Measurements from ENCODE around the gene CD82. TPM values are rescaled to one million over a fixed set of nuclear protein-coding genes. Genes with fewer than 3 reads are reported as not detected.

CD82 gene
- total and polyA plus RNA-seq, 11 donors, result 20.1 to 76.2 (median 37.3) TPM

GRCh38 chr11:44572884-44573283, 7.4 kb downstream of the CD82 start:
- no peaks in the 10 kb centered on the region for H3K9me3 ChIP-seq
- intact Hi-C loops (cut with DNase I), result no loop called here
- H3K4me3 ChIP-seq, result no peak overlapping the region
- 95 to 97% (median 96%) methylated on average over 16 of the region's 16 CpGs for WGBS, 4 donors
- H3K27me3 ChIP-seq, result no peaks in the 10 kb centered on the region
- TF ChIP-seq, protein P1, sequence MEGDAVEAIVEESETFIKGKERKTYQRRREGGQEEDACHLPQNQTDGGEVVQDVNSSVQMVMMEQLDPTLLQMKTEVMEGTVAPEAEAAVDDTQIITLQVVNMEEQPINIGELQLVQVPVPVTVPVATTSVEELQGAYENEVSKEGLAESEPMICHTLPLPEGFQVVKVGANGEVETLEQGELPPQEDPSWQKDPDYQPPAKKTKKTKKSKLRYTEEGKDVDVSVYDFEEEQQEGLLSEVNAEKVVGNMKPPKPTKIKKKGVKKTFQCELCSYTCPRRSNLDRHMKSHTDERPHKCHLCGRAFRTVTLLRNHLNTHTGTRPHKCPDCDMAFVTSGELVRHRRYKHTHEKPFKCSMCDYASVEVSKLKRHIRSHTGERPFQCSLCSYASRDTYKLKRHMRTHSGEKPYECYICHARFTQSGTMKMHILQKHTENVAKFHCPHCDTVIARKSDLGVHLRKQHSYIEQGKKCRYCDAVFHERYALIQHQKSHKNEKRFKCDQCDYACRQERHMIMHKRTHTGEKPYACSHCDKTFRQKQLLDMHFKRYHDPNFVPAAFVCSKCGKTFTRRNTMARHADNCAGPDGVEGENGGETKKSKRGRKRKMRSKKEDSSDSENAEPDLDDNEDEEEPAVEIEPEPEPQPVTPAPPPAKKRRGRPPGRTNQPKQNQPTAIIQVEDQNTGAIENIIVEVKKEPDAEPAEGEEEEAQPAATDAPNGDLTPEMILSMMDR (IDR thresholded peaks at IDR 0.05), result no peak
- TF ChIP-seq POLR2A (IDR thresholded peaks at IDR 0.05), result no peak
- DNase-seq, result no peak
- no peak overlapping the region for H3K27ac ChIP-seq
- no peak for ATAC-seq
- peaks cover 13 to 93% (median 33%) of the 10 kb centered on the region in 12 donors for H3K4me1 ChIP-seq
- no peaks in the 10 kb centered on the region for H3K36me3 ChIP-seq

DNA sequence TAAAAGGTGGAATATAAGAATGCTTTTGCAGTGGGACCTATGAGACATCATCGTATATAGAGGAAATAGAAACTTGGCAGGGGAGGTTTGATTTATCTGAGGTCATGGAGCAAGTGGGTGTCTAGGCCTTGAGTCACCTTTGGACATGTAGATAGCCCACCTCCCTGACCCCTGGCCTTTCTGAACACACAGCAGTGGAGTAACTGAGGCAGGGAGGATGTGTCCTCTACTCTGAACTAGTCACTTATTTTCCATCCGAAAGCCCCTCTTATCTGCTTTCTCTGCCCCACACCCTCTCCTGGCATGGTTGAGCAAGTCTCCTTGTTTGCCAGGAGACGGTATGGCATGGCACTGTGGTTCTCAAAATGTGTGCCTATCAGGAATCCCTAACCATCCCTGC, 7.9 kb downstream of the CD82 start:
- no peaks in the 10 kb centered on the region for H3K27me3 ChIP-seq
- no peak overlapping the region for H3K4me3 ChIP-seq
- no peak for ATAC-seq
- H3K4me1 ChIP-seq, result peaks cover 13 to 93% (median 35%) of the 10 kb centered on the region in 12 donors
- no peaks in the 10 kb centered on the region for H3K36me3 ChIP-seq
- no peaks in the 10 kb centered on the region for H3K9me3 ChIP-seq
- no peak overlapping the region for H3K27ac ChIP-seq
- whole genome bisulfite sequencing, 4 donors, result 57 to 84% (median 75%) methylated on average over 3 of the region's 3 CpGs
- DNase-seq, result no peak
- intact Hi-C loops (cut with DNase I), result no loop called here
- TF ChIP-seq, protein P1 (IDR thresholded peaks at IDR 0.05), result no peak
- no peak for TF ChIP-seq POLR2A (IDR thresholded peaks at IDR 0.05)

DNA sequence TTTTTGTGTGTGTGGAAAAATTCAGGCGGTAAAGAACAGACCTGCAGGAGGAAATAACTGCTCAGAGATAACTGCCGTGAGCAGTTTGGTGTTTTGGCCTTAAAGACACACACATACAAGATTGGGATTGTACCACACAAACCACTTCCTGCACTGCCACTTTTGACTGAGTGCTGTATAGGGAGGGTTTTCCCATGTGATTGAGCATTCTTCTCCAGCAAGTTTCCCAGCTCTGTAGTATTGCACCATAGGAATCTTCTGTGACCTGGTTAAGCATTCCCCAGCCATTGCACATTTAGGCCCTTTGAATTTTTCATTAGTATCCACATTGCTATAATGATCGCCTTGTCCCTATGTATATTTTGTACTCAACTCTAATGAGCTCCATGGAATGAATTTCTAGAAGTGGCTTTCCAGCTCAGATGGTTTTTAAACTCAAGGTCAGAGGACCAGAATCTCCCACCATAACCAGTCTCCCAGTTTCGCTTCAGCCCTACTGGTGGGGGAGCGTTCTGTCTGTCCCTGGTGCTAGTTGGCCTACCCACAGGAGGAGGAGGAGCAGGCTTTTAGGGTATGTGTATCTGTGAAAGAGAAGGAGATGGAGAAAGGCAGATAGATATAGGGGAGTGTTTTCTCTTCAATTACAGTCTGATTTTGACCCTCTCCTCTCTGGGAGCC, 9.3 kb downstream of the CD82 start:
- Histone ChIP-seq H3K4me1 (peaks cover 4 to 93% (median 33%) of the 10 kb centered on the region in 12 donors), H3K4me3 (no peak overlapping the region), H3K27me3 (no peaks in the 10 kb centered on the region), H3K27ac (peak overlapping the region in 1 of 12 donors; percentile 43), H3K9me3 (no peaks in the 10 kb centered on the region), H3K36me3 (no peaks in the 10 kb centered on the region)
- TF ChIP-seq POLR2A (IDR thresholded peaks at IDR 0.05), result no peak
- TF ChIP-seq, protein P1 (IDR thresholded peaks at IDR 0.05), result no peak
- ATAC-seq (no peak), DNase-seq (no peak)
- intact Hi-C loops (cut with DNase I), result no loop called here
- 77 to 83% (median 81%) methylated on average over 5 of the region's 5 CpGs for WGBS, 4 donors

GRCh38 chr11:44575288-44575672, 9.8 kb downstream of the CD82 start:
- Histone ChIP-seq H3K27ac (peak overlapping the region in 1 of 12 donors; percentile 43), H3K27me3 (no peaks in the 10 kb centered on the region), H3K4me3 (no peak overlapping the region), H3K4me1 (peaks cover 4 to 89% (median 30%) of the 10 kb centered on the region in 12 donors), H3K36me3 (no peaks in the 10 kb centered on the region), H3K9me3 (no peaks in the 10 kb centered on the region)
- 83 to 100% (median 91%) methylated on average over 2 of the region's 2 CpGs for WGBS, 4 donors
- no peak for ATAC-seq
- intact Hi-C loops (cut with DNase I), result no loop called here
- DNase-seq, result no peak
- TF ChIP-seq, protein P1 (IDR thresholded peaks at IDR 0.05), result no peak
- TF ChIP-seq POLR2A (IDR thresholded peaks at IDR 0.05), result no peak
